ENCODE data around the gene TXNRD3.

DNA sequence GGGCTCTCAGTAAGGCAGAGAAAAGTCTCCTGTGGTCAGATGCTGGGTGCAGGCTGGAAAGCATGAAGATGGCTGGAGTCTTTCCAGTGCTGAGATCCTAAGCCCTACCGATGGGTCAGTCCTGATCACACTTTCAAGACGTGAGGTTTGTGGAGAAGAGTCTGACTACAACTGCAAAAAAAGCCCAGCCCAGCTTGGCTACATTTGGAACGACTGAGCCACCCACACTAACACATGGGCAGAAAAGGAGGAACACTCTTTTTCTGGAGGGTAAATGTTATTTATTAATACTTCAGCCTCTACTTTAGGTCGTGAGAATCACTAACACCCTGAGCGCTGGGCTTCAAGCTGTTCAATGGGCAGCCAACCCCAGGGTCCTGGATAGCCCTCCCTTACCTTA is 74.2 kb downstream of the TXNRD3 start:
- TF ChIP-seq, protein P1, sequence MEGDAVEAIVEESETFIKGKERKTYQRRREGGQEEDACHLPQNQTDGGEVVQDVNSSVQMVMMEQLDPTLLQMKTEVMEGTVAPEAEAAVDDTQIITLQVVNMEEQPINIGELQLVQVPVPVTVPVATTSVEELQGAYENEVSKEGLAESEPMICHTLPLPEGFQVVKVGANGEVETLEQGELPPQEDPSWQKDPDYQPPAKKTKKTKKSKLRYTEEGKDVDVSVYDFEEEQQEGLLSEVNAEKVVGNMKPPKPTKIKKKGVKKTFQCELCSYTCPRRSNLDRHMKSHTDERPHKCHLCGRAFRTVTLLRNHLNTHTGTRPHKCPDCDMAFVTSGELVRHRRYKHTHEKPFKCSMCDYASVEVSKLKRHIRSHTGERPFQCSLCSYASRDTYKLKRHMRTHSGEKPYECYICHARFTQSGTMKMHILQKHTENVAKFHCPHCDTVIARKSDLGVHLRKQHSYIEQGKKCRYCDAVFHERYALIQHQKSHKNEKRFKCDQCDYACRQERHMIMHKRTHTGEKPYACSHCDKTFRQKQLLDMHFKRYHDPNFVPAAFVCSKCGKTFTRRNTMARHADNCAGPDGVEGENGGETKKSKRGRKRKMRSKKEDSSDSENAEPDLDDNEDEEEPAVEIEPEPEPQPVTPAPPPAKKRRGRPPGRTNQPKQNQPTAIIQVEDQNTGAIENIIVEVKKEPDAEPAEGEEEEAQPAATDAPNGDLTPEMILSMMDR (optimal IDR thresholded peaks at IDR 0.05 in 1 of 3, IDR thresholded peaks at IDR 0.05 in 1 of 3, conservative IDR thresholded peaks at IDR 0.05 in 1 of 3; ENCODE audit: extremely low read depth in 1 of 3, insufficient read depth in 2 of 3, low read length in 3 of 3): no peak
- no peak for TF ChIP-seq EZH2 (IDR thresholded peaks at IDR 0.05; ENCODE audit: low read length)

All from keratinocyte (primary cell).